ENCODE measurements around the gene CMTM5.
A peak's percentile ranks its signal among the peaks of the same experiment; 100 is the strongest.

The CMTM5 gene

GRCh38 chr14:23359722-23360447 lies 17.0 kb upstream of the CMTM5 start:
- H3K4me3 Mint-ChIP-seq, result no peak overlapping the region
- H3K27me3 Mint-ChIP-seq (ENCODE audit: low read depth), result no peaks in the 10 kb centered on the region
- no peaks in the 10 kb centered on the region for H3K9me3 Mint-ChIP-seq
- peaks cover 41% of the 10 kb centered on the region for H3K4me1 Mint-ChIP-seq
- TF ChIP-seq CTCF (IDR thresholded peaks at IDR 0.05; ENCODE audit: unreplicated experiment in 3 of 3), result no peak
- H3K27ac Mint-ChIP-seq, result peak overlapping the region in 1 of 3 experiments; percentile 52
- peaks cover 33% of the 10 kb centered on the region for H3K36me3 Mint-ChIP-seq (ENCODE audit: low read depth)

GRCh38 chr14:23360496-23360895 lies 16.4 kb upstream of the CMTM5 start:
- Mint-ChIP-seq H3K4me3 (no peak overlapping the region), H3K27ac (peak overlapping the region in 1 of 3 experiments; percentile 52), H3K27me3 (ENCODE audit: low read depth) (no peaks in the 10 kb centered on the region), H3K4me1 (peaks cover 41% of the 10 kb centered on the region), H3K9me3 (no peaks in the 10 kb centered on the region), H3K36me3 (ENCODE audit: low read depth) (peaks cover 33% of the 10 kb centered on the region)
- TF ChIP-seq CTCF (IDR thresholded peaks at IDR 0.05; ENCODE audit: unreplicated experiment in 3 of 3), result no peak

- H3K27ac Mint-ChIP-seq, result peak overlapping the region in 2 of 3 experiments; percentile 22 to 52
These were observed 15.5 kb upstream of the CMTM5 start for GRCh38 chr14:23361320-23361719.

GRCh38 chr14:23361763-23362162 lies 15.1 kb upstream of the CMTM5 start:
- no peak for TF ChIP-seq CTCF (IDR thresholded peaks at IDR 0.05; ENCODE audit: unreplicated experiment in 3 of 3)
- peaks cover 26% of the 10 kb centered on the region for H3K36me3 Mint-ChIP-seq (ENCODE audit: low read depth)
- H3K27me3 Mint-ChIP-seq (ENCODE audit: low read depth), result no peaks in the 10 kb centered on the region
- peaks cover 45% of the 10 kb centered on the region for H3K4me1 Mint-ChIP-seq
- no peaks in the 10 kb centered on the region for H3K9me3 Mint-ChIP-seq
- H3K27ac Mint-ChIP-seq, result peak overlapping the region in 2 of 3 experiments; percentile 52 to 71
- H3K4me3 Mint-ChIP-seq, result peak overlapping the region in 2 of 3 experiments; percentile 59 to 71

More at GRCh38 chr14:23361320-23361719, 15.5 kb upstream of the CMTM5 start:
- Mint-ChIP-seq H3K27me3 (ENCODE audit: low read depth) (no peaks in the 10 kb centered on the region), H3K4me3 (peak overlapping the region in 2 of 3 experiments; percentile 59 to 62), H3K4me1 (peaks cover 41% of the 10 kb centered on the region), H3K9me3 (no peaks in the 10 kb centered on the region), H3K36me3 (ENCODE audit: low read depth) (peaks cover 29% of the 10 kb centered on the region)
- no peak for TF ChIP-seq CTCF (IDR thresholded peaks at IDR 0.05; ENCODE audit: unreplicated experiment in 3 of 3)

- Mint-ChIP-seq H3K27ac (peak overlapping the region in 2 of 3 experiments; percentile 52 to 71), H3K27me3 (ENCODE audit: low read depth) (no peaks in the 10 kb centered on the region), H3K36me3 (ENCODE audit: low read depth) (peaks cover 26% of the 10 kb centered on the region), H3K9me3 (no peaks in the 10 kb centered on the region), H3K4me3 (peak overlapping the region in 2 of 3 experiments; percentile 50 to 71), H3K4me1 (peaks cover 49% of the 10 kb centered on the region)
- no peak for TF ChIP-seq CTCF (IDR thresholded peaks at IDR 0.05; ENCODE audit: unreplicated experiment in 3 of 3)
These were observed 14.6 kb upstream of the CMTM5 start for GRCh38 chr14:23362200-23362599.

Measured in nephron (organoid).